H1 (cell line): ENCODE results near the gene AICDA.

ENCODE experiments used
- BRCA1 ChIP-seq: IDR thresholded peaks from 2 replicates; pipeline ENCODE4 v1.6.1; 2012; ENCODE audit warnings: low read depth, low read length, improper control_type of control experiment
- CHD2 ChIP-seq: IDR thresholded peaks from 2 replicates; pipeline ENCODE4 v1.6.1; 2012; ENCODE audit warnings: low read length, improper control_type of control experiment
- EZH2 ChIP-seq: fragments of 200-600 bp; sonication (generic); IDR thresholded peaks from 2 replicates; pipeline ENCODE4 v1.7.1; 2012; ENCODE audit warnings: low read depth, mild to moderate bottlenecking, moderate library complexity, low read length, inconsistent platforms; ENCODE audit not compliant: severe bottlenecking
- GABPA ChIP-seq: IDR thresholded peaks from 2 replicates; pipeline ENCODE4 v1.6.1; 2011; ENCODE audit warnings: mild to moderate bottlenecking, low read length, moderate library complexity, borderline replicate concordance; ENCODE audit not compliant: insufficient read depth
- JUND ChIP-seq: IDR thresholded peaks from 2 replicates; pipeline ENCODE4 v1.6.1; 2011; ENCODE audit warnings: mild to moderate bottlenecking, improper control_type of control experiment, low read length
- POLR2A ChIP-seq, 2 experiments: IDR thresholded peaks; 1 replicate in 1 of 2; 2 replicates in 1 of 2; pipeline ENCODE4 v1.6.1; 2011; ENCODE audit warnings: low read depth in 2 of 2, low read length in 2 of 2, mild to moderate bottlenecking in 2 of 2; ENCODE audit errors: control extremely low read depth in 1 of 2
- RXRA ChIP-seq: IDR thresholded peaks from 2 replicates; pipeline ENCODE4 v1.6.1; 2011; ENCODE audit warnings: low read depth, mild to moderate bottlenecking, low read length, moderate library complexity; ENCODE audit not compliant: insufficient read depth
- USF2 ChIP-seq: IDR thresholded peaks from 2 replicates; pipeline ENCODE4 v1.6.1; 2011; ENCODE audit warnings: low read length, improper control_type of control experiment
- TF ChIP-seq, protein P1 (sequence below), 3 experiments: IDR thresholded peaks; 1 replicate in 2 of 3; 2 replicates in 1 of 3; pipeline versions ENCODE4 v1.5.1 to v1.6.1; 2011; ENCODE audit warnings: low read length in 3 of 3, mild to moderate bottlenecking in 3 of 3, inconsistent platforms in 2 of 3, low read depth in 1 of 3, moderate library complexity in 1 of 3; ENCODE audit not compliant: insufficient read depth in 1 of 3; ENCODE audit errors: control extremely low read depth in 1 of 3
- TF ChIP-seq, protein P2 (sequence below): IDR thresholded peaks from 2 replicates; pipeline ENCODE4 v1.6.1; 2011; ENCODE audit warnings: low read depth, mild to moderate bottlenecking, low read length; ENCODE audit not compliant: insufficient read depth
- TF ChIP-seq, protein P3 (sequence below): IDR thresholded peaks from 2 replicates; pipeline ENCODE4 v1.6.1; 2012; ENCODE audit warnings: inconsistent platforms

DNA sequence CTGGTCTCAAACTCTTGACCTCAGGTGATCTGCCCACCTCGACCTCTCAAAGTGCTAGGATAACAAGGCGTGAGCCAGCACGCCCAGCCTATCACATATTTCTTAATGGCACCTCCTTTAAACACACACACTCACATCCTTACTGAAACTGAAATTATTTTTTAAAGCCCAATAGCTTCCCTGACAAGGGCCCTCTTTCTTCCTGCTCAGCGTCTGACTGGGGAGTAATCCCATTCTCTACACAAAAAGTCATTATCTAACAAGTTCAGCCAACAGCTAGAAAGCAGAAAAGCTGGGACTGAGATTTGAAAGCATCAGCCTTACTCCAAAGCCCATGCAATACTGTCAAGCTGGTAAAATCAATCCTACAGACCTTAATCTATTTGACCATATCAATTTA is 10.0 kb upstream of the AICDA start:
- TF ChIP-seq, protein P1, sequence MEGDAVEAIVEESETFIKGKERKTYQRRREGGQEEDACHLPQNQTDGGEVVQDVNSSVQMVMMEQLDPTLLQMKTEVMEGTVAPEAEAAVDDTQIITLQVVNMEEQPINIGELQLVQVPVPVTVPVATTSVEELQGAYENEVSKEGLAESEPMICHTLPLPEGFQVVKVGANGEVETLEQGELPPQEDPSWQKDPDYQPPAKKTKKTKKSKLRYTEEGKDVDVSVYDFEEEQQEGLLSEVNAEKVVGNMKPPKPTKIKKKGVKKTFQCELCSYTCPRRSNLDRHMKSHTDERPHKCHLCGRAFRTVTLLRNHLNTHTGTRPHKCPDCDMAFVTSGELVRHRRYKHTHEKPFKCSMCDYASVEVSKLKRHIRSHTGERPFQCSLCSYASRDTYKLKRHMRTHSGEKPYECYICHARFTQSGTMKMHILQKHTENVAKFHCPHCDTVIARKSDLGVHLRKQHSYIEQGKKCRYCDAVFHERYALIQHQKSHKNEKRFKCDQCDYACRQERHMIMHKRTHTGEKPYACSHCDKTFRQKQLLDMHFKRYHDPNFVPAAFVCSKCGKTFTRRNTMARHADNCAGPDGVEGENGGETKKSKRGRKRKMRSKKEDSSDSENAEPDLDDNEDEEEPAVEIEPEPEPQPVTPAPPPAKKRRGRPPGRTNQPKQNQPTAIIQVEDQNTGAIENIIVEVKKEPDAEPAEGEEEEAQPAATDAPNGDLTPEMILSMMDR (IDR thresholded peaks at IDR 0.05; ENCODE audit: control extremely low read depth in 1 of 3, insufficient read depth in 1 of 3, low read depth in 1 of 3, low read length in 3 of 3): no peak
- TF ChIP-seq CHD2: no peak
- no peak for TF ChIP-seq POLR2A (IDR thresholded peaks at IDR 0.05; ENCODE audit: control extremely low read depth in 1 of 2, low read depth in 2 of 2, low read length in 2 of 2)
- no peak for TF ChIP-seq JUND
- TF ChIP-seq EZH2: no peak
- TF ChIP-seq RXRA: no peak
- no peak for TF ChIP-seq USF2
- TF ChIP-seq, protein P2, sequence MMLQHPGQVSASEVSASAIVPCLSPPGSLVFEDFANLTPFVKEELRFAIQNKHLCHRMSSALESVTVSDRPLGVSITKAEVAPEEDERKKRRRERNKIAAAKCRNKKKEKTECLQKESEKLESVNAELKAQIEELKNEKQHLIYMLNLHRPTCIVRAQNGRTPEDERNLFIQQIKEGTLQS: no peak
- TF ChIP-seq GABPA: no peak
- TF ChIP-seq, protein P3, sequence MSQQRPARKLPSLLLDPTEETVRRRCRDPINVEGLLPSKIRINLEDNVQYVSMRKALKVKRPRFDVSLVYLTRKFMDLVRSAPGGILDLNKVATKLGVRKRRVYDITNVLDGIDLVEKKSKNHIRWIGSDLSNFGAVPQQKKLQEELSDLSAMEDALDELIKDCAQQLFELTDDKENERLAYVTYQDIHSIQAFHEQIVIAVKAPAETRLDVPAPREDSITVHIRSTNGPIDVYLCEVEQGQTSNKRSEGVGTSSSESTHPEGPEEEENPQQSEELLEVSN: no peak
- TF ChIP-seq BRCA1: no peak
